DND-41 (cell line): ENCODE data around the gene HOXD9.

Experiments
- CTCF ChIP-seq: IDR thresholded peaks from 2 replicates; pipeline ENCODE4 v1.5.1; 2012; ENCODE audit warnings: borderline replicate concordance, low read length, moderate library complexity, mild to moderate bottlenecking; ENCODE audit not compliant: poor library complexity, severe bottlenecking; ENCODE audit errors: extremely low read depth
- EZH2 ChIP-seq: IDR thresholded peaks from 3 replicates; pipeline ENCODE4 v1.6.1; 2012; ENCODE audit warnings: borderline replicate concordance, low read depth, mild to moderate bottlenecking, moderate library complexity, low read length, inconsistent platforms; ENCODE audit not compliant: severe bottlenecking

- TF ChIP-seq CTCF (no peak), EZH2 (no peak)
Measured at GRCh38 chr2:176079831-176080539, 42.5 kb upstream of the HOXD9 start.
